Fibroblast of mammary gland (primary cell): ENCODE data around the gene DPCD.

Experiments used
- DNase-seq: peaks from one replicate; pipeline ENCODE4 v3.0.0-alpha.2; 2010; ENCODE audit warnings: low read depth
- H3K4me3 ChIP-seq: 2 replicates; pipeline ENCODE4 v1.5.1; 2011; ENCODE audit warnings: low read depth, mild to moderate bottlenecking, low read length, moderate library complexity; ENCODE audit not compliant: control insufficient read depth
- CTCF ChIP-seq: conservative IDR thresholded peaks from 2 replicates; pipeline ENCODE4 v1.5.1; 2011; ENCODE audit warnings: low read depth, low read length, inconsistent platforms; ENCODE audit not compliant: control insufficient read depth, insufficient read depth

Gene DPCD

GRCh38 chr10:101571271-101571925, 16.7 kb upstream of the DPCD start:
- TF ChIP-seq CTCF: no peak
- DNase-seq: no peak
- H3K4me3 ChIP-seq: no peak overlapping the region

GRCh38 chr10:101572126-101572525, 16.0 kb upstream of the DPCD start:
- no peak for TF ChIP-seq CTCF
- H3K4me3 ChIP-seq: no peak overlapping the region
- no peak for DNase-seq

- TF ChIP-seq CTCF: no peak
- H3K4me3 ChIP-seq: no peak overlapping the region
- DNase-seq: no peak
Measured at GRCh38 chr10:101572785-101573184, 15.3 kb upstream of the DPCD start.

- DNase-seq: no peak
- no peak overlapping the region for H3K4me3 ChIP-seq
- TF ChIP-seq CTCF: no peak
Measured at GRCh38 chr10:101573885-101574753, 14.0 kb upstream of the DPCD start.

- no peak overlapping the region for H3K4me3 ChIP-seq
- DNase-seq: no peak
- no peak for TF ChIP-seq CTCF
Measured at GRCh38 chr10:101575091-101575490, 13.0 kb upstream of the DPCD start.

- DNase-seq: no peak
- no peak overlapping the region for H3K4me3 ChIP-seq
- no peak for TF ChIP-seq CTCF
Measured at GRCh38 chr10:101575580-101576210, 12.4 kb upstream of the DPCD start.
